Measurements from ENCODE around the gene CACNA1G. TPM values are rescaled to one million over a fixed set of nuclear protein-coding genes. Genes with fewer than 3 reads are reported as not detected.
A peak's percentile ranks its signal among the peaks of the same experiment; 100 is the strongest.

CACNA1G gene
- total RNA-seq, 3 donors from 2014 or later = 0.07 to 0.32 (median 0.12) TPM

DNA sequence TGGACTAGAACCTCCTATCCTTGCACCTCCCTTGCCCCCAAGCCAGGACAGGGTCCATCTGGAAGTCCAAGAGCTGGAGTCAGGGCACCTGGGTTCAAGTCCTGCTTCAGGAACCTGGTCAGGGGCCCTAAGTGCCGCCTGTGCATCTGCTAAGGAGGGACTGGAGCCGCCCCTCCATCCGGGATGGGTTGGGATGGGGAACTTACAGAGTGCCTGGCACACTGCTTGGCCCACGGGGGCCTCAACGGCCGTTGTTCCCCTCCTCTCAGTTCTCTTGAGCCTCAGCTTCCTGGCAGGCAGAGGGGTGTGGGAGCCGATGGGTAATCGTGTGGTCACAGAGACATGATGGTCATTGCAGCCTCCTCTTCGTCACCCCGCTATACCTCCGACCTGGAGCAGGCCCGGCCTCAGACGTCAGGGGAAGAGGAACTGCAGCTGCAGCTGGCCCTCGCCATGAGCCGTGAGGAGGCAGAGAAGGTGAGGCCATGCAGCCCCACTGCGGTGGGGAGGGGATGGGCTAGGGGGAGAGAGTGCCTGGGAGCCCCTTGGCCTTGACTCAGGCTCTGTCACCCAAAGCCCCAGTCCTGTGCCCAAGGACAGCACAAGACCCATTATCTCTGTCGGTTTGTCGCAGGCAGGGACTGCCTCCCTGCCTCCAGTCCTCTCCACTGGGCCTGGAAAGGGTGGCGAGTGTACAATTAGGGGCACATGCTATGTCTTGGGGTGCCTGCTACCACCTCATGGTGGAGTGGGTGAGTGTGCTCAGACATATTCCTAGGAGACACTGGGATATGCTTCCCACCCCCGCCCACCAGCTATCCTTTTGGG, 22.6 kb upstream of the CACNA1G start:
- no peaks in the 10 kb centered on the region for H3K9me3 ChIP-seq
- no peak for TF ChIP-seq CTCF (IDR thresholded peaks at IDR 0.05)
- H3K4me3 ChIP-seq = no peak overlapping the region
- ATAC-seq = no peak
- H3K36me3 ChIP-seq (ENCODE audit: low read depth) = no peaks in the 10 kb centered on the region
- DNase-seq = no peak
- intact Hi-C loops (cut with DNase I, micrococcal nuclease) = no loop called here
- peaks cover 57% of the 10 kb centered on the region for H3K4me1 ChIP-seq (ENCODE audit: low read depth)

DNA sequence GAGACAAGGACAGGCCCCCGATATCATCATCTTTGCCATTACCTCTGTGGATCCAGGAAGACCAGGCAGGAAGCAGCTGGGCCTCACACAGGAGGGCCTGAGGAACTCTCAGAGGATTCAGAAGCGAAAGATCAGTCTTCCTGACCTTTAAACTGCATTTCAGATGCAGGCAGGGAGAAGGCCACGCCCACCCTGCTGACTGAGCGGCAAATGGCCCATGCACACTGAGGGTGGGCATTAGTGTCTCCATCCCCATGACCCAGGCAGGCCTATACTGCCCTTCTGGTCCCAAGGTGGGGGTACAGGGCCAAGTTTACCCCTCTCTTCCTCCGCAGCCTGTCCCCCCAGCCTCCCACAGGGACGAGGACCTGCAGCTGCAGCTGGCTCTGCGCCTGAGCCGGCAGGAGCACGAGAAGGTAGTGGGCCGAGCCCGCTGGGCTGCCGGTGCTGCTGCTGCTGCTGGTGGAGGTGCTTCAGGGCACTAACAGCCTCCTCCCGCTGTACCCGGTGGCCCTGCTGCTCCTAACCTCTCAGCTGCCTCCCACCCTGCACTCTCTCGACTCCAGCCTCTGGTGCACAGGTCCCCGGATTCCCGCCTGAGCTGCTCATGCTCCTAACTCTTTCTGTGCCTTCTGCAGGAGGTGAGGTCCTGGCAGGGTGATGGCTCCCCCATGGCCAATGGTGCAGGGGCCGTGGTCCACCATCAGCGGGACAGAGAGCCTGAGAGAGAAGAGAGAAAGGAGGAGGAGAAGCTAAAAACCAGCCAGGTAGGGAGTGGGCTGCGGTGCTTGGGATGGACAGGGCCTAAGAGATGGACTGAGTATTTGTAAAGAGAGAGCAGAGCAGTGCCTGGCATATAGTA, 21.7 kb upstream of the CACNA1G start:
- DNase-seq (peak; percentile 59 to 71 (median 60)), ATAC-seq (no peak)
- Histone ChIP-seq H3K4me3 (no peak overlapping the region), H3K9me3 (no peaks in the 10 kb centered on the region), H3K4me1 (ENCODE audit: low read depth) (peaks cover 61% of the 10 kb centered on the region), H3K36me3 (ENCODE audit: low read depth) (no peaks in the 10 kb centered on the region)
- no peak for TF ChIP-seq CTCF (IDR thresholded peaks at IDR 0.05)
- intact Hi-C loops (cut with DNase I, micrococcal nuclease) = no loop called here

DNA sequence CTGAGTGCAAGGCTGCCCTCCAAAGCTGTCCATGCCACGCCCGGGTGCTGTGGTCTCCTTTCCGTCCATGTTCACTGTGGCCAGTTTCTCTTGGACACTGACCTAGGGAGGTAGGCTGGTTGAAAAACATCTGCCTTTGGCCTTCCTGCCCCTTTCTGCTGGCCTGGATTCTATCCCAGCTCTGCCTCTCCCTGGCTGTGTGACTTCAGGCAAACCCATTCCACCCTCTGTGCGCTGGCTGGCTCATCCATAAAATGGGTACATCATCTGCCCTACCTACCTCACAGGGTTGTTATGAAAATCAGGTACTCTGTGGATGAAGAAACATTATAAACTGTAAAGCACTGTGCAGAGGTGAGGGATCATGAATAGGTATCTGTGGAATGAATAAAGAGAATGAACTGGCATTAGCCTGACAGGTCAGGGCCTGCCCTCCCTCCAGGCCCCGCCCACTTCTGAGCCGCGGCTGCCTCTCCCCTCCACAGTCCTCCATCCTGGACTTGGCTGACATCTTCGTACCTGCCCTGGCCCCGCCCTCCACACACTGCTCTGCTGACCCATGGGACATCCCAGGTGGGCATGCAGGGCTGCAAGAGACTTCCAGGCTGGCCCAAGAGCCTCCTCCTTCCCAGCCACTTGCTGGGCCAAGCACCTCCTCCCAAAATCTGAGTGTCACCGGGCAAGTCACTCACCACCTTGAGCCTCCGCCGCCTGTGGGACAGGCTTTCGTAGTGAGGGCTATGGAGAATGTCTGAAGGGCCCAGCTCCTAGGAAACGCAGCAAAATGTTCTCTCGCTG, 20.6 kb upstream of the CACNA1G start:
- ATAC-seq (peak; percentile 33), DNase-seq (peak; percentile 70 to 82 (median 82))
- Histone ChIP-seq H3K4me1 (ENCODE audit: low read depth) (peaks cover 61% of the 10 kb centered on the region), H3K9me3 (no peaks in the 10 kb centered on the region), H3K36me3 (ENCODE audit: low read depth) (no peaks in the 10 kb centered on the region), H3K4me3 (no peak overlapping the region)
- no peak for TF ChIP-seq CTCF (IDR thresholded peaks at IDR 0.05)
- intact Hi-C loops (cut with DNase I, micrococcal nuclease) = loop anchor here (5.0 to 10.0 kb wide), 4 partner anchors 55 to 305 kb away; partner anchors contain the start of gene ANKRD40 (in 1 of the 2)

DNA sequence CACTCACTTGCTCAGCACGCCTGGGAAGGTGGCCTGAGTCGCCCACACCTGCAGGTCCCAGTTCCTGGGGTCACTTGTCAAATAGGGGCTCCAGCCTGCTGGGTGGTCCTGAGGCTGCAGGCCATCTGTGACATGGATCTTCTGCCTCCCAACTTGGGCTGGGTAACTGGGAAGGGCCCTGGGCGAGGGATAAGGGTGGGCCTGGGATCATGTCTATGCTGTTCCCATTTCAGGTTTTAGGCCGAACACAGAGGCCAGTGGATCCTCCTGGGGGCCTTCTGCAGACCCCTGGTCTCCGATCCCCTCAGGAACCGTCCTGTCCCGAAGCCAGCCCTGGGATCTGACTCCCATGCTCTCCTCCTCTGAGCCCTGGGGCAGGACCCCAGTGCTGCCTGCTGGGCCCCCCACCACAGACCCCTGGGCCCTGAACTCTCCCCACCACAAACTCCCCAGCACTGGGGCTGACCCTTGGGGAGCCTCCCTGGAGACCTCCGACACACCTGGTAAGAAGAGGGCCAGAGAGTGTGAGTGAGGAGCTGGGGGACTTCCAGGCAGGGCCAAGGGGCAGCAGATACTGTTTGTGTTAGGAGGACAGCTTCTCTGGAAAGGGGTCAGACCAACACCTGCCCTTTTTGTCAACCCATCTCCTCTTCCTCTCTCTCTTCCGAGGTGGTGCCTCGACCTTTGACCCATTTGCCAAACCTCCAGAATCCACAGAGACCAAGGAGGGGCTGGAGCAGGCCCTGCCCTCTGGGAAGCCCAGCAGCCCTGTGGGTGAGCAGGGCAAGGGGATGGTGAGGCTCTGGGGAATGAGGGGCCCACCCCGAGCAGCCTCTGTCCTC, 19.7 kb upstream of the CACNA1G start:
- Histone ChIP-seq H3K4me1 (ENCODE audit: low read depth) (peaks cover 57% of the 10 kb centered on the region), H3K9me3 (no peaks in the 10 kb centered on the region), H3K36me3 (ENCODE audit: low read depth) (no peaks in the 10 kb centered on the region), H3K4me3 (no peak overlapping the region)
- no peak for TF ChIP-seq CTCF (IDR thresholded peaks at IDR 0.05)
- ATAC-seq (no peak), DNase-seq (peak in 2 of 3 donors; percentile 57 to 59)
- intact Hi-C loops (cut with DNase I, micrococcal nuclease) = loop anchor here (5.0 to 10.0 kb wide), 4 partner anchors 56 to 304 kb away; partner anchors contain the start of gene ANKRD40 (in 1 of the 2)
